22Rv1 (cell line): Measurements from ENCODE around the gene MAP3K4.

Experiments
- H3K27ac ChIP-seq: fragments of 450-650 bp; 2 replicates; pipeline ENCODE4 v1.5.1; 2017
- ZFX ChIP-seq: fragments of 450-650 bp; IDR thresholded peaks from 2 replicates; pipeline ENCODE4 v1.6.1; 2017; ENCODE audit warnings: antibody characterized with exemption, borderline replicate concordance
- TF ChIP-seq, protein P1 (sequence below): fragments of 450-650 bp; IDR thresholded peaks from 2 replicates; pipeline ENCODE4 v1.5.1; 2017; ENCODE audit warnings: mild to moderate bottlenecking

Gene MAP3K4

DNA sequence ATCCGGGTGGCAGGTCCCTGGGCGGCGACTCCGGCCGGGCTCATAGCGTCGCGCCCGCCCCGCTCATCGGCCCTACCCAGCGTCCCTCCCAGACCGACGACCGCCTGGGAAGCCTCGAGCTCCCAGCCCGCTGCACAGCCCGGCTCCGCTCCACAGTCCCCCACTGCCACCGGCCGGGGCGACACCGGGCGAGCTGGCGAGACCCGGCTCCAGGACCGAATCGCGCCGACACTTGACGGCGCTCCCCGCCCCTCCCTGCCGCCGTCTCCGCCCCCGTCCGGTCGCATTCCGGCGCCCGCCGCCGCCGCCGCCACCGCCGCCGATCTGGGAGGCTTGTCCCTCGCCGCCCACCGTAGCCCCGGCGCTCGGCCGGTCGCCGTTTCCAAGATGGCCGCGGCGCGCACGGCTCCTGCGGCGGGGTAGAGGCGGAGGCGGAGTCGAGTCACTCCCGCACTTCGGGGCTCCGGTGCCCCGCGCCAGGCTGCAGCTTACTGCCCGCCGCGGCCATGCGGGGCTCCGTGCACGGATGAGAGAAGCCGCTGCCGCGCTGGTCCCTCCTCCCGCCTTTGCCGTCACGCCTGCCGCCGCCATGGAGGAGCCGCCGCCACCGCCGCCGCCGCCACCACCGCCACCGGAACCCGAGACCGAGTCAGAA lies at the start of gene MAP3K4:
Gene MAP3K4, plus strand, starts transcription at position 364 of the 655 bp plus-strand sequence. Its CDS starts 163 bp downstream, at position 527.
- TF ChIP-seq, protein P1, sequence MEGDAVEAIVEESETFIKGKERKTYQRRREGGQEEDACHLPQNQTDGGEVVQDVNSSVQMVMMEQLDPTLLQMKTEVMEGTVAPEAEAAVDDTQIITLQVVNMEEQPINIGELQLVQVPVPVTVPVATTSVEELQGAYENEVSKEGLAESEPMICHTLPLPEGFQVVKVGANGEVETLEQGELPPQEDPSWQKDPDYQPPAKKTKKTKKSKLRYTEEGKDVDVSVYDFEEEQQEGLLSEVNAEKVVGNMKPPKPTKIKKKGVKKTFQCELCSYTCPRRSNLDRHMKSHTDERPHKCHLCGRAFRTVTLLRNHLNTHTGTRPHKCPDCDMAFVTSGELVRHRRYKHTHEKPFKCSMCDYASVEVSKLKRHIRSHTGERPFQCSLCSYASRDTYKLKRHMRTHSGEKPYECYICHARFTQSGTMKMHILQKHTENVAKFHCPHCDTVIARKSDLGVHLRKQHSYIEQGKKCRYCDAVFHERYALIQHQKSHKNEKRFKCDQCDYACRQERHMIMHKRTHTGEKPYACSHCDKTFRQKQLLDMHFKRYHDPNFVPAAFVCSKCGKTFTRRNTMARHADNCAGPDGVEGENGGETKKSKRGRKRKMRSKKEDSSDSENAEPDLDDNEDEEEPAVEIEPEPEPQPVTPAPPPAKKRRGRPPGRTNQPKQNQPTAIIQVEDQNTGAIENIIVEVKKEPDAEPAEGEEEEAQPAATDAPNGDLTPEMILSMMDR = no peak
- TF ChIP-seq ZFX = no peak
- H3K27ac ChIP-seq = peak within 1 kb of the TSS; percentile 95

GRCh38 chr6:160943997-160944396 lies 47.6 kb upstream of the MAP3K4 start:
- H3K27ac ChIP-seq = no peak overlapping the region
- TF ChIP-seq, protein P1 = no peak
- no peak for TF ChIP-seq ZFX

GRCh38 chr6:160945516-160946177 lies 45.9 kb upstream of the MAP3K4 start:
- no peak for TF ChIP-seq ZFX
- TF ChIP-seq, protein P1 = no peak
- no peak overlapping the region for H3K27ac ChIP-seq

GRCh38 chr6:160949531-160949930 lies 42.0 kb upstream of the MAP3K4 start:
- no peak overlapping the region for H3K27ac ChIP-seq
- TF ChIP-seq, protein P1 = no peak
- TF ChIP-seq ZFX = no peak

DNA sequence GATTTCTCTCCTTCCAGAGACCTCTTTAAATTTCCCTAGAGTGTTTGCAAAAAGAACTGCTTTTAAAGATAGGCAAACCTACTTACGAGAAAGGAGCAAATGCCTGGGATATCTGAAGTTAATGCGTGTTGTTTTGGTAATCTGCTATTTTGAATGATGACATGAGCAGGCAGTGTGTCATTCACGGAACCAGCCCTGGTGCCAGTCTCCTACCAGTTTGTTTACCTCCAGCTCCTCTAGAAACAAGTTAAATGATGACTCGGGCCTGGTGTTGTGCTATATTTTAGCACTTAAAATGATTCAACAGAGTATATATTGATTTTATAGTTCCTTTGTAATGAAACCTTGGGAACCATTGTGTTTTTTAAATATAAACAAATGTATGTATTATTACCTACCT lies 41.1 kb upstream of the MAP3K4 start:
- TF ChIP-seq, protein P1 = no peak
- no peak for TF ChIP-seq ZFX
- H3K27ac ChIP-seq = no peak overlapping the region

- no peak for TF ChIP-seq ZFX
- TF ChIP-seq, protein P1 = no peak
- H3K27ac ChIP-seq = no peak overlapping the region
Measured at GRCh38 chr6:160951187-160952030, 40.2 kb upstream of the MAP3K4 start.
